ENCODE data around the gene TBCD.

Gene TBCD

DNA sequence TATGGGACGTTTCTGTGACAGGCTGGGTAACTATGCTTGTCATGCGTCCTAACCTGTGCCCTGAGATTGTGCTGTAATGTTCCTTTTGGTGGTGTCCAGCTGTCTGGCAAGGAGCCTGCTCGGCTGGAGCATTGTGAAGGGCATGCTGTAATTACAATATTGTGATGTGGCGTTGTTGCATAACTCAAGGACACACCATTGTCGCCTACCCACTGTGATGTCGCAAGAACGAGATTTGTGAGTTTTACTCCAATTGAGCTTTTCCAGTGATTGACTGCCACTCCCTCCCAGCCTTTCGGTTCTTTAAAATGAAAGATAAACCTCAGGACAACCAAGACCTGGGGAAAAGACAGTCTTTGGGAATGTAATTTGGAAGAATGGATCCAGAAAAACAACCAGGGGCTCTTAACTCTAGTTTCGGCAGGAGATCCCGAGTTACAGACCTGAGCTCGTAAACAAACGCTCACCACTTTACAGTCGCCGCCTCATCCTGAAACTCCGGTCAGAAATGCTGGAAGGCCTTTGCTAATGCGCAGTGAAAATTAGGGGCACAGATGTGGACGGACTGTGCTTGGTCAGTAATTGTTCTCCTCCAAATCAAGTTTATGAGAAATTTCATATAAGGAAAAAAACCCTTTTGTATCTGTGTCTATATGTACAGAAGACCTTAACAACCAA is 86.7 kb downstream of the TBCD start (continued):
- TF ChIP-seq ZNF211 (tag by site-specific recombination; IDR thresholded peaks at IDR 0.05; ENCODE audit: low read depth) = no peak
- peak; percentile 80 for TF ChIP-seq SP7 (tag by site-specific recombination; IDR thresholded peaks at IDR 0.05)
- TF ChIP-seq ZNF433 (tag by site-specific recombination; IDR thresholded peaks at IDR 0.05; ENCODE audit: low read depth) = no peak
- TF ChIP-seq, protein P1, sequence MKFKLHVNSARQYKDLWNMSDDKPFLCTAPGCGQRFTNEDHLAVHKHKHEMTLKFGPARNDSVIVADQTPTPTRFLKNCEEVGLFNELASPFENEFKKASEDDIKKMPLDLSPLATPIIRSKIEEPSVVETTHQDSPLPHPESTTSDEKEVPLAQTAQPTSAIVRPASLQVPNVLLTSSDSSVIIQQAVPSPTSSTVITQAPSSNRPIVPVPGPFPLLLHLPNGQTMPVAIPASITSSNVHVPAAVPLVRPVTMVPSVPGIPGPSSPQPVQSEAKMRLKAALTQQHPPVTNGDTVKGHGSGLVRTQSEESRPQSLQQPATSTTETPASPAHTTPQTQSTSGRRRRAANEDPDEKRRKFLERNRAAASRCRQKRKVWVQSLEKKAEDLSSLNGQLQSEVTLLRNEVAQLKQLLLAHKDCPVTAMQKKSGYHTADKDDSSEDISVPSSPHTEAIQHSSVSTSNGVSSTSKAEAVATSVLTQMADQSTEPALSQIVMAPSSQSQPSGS (tag by site-specific recombination; IDR thresholded peaks at IDR 0.05; ENCODE audit: low read depth) = peak; percentile 42; the same call in 1 of the 2 replicates
- TF ChIP-seq, protein P2, sequence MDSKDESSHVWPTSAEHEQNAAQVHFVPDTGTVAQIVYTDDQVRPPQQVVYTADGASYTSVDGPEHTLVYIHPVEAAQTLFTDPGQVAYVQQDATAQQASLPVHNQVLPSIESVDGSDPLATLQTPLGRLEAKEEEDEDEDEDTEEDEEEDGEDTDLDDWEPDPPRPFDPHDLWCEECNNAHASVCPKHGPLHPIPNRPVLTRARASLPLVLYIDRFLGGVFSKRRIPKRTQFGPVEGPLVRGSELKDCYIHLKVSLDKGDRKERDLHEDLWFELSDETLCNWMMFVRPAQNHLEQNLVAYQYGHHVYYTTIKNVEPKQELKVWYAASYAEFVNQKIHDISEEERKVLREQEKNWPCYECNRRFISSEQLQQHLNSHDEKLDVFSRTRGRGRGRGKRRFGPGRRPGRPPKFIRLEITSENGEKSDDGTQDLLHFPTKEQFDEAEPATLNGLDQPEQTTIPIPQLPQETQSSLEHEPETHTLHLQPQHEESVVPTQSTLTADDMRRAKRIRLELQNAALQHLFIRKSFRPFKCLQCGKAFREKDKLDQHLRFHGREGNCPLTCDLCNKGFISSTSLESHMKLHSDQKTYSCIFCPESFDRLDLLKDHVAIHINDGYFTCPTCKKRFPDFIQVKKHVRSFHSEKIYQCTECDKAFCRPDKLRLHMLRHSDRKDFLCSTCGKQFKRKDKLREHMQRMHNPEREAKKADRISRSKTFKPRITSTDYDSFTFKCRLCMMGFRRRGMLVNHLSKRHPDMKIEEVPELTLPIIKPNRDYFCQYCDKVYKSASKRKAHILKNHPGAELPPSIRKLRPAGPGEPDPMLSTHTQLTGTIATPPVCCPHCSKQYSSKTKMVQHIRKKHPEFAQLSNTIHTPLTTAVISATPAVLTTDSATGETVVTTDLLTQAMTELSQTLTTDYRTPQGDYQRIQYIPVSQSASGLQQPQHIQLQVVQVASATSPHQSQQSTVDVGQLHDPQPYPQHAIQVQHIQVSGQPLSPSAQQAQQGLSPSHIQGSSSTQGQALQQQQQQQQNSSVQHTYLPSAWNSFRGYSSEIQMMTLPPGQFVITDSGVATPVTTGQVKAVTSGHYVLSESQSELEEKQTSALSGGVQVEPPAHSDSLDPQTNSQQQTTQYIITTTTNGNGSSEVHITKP (tag by site-specific recombination; IDR thresholded peaks at IDR 0.05) = no peak
- TF ChIP-seq PRDM1 (tag by site-specific recombination; IDR thresholded peaks at IDR 0.05) = no peak
- TF ChIP-seq ZIC2 (tag by site-specific recombination; IDR thresholded peaks at IDR 0.05) = peak; percentile 70
- peak; percentile 85 for TF ChIP-seq ZNF561 (tag by site-specific recombination; IDR thresholded peaks at IDR 0.05; ENCODE audit: borderline replicate concordance)
- TF ChIP-seq ZNF280D (tag by site-specific recombination; IDR thresholded peaks at IDR 0.05) = no peak
- no peak for TF ChIP-seq ZNF560 (tag by site-specific recombination; IDR thresholded peaks at IDR 0.05; ENCODE audit: borderline replicate concordance)
- no peak for TF ChIP-seq ZNF529 (tag by site-specific recombination; IDR thresholded peaks at IDR 0.05; ENCODE audit: insufficient replicate concordance)
- TF ChIP-seq ZNF362 (tag by site-specific recombination; IDR thresholded peaks at IDR 0.05) = no peak
- no peak for TF ChIP-seq BCL11A (tag by site-specific recombination; IDR thresholded peaks at IDR 0.05; ENCODE audit: low read depth)
- TF ChIP-seq ZNF155 (tag by site-specific recombination; IDR thresholded peaks at IDR 0.05) = no peak
- no peak; the same call in 1 of the 2 replicates for TF ChIP-seq ZNF366 (tag by site-specific recombination; conservative IDR thresholded peaks at IDR 0.05)
- no peak for TF ChIP-seq ZNF121 (tag by site-specific recombination; IDR thresholded peaks at IDR 0.05)

Measured in HEK293 (cell line).